GM12892 (cell line): ENCODE results near the gene TPD52L2.
"Not testable (repeated sequence)": the region's sequence is repeated elsewhere in the genome, so short reads cannot be mapped to it uniquely, and the experiment has no call there.

Source experiments
- DNase-seq: peaks from one replicate; pipeline ENCODE4 v3.0.0; 2011; ENCODE audit not compliant: insufficient read length
- FAIRE-seq: peaks from 2 replicates; lab custom pipeline; 2011; peaks lifted over from hg19 to GRCh38; lab: Jason Lieb, UNC
- POLR2A ChIP-seq: IDR thresholded peaks from 2 replicates; pipeline ENCODE4 v1.6.1; 2011; ENCODE audit warnings: low read depth, low read length, control low read depth
- POLR2AphosphoS5 ChIP-seq: IDR thresholded peaks from 2 replicates; pipeline ENCODE4 v1.6.1; 2011; ENCODE audit warnings: low read depth, low read length, control low read depth
- TAF1 ChIP-seq: IDR thresholded peaks from 2 replicates; pipeline ENCODE4 v1.6.1; 2011; ENCODE audit warnings: low read depth, mild to moderate bottlenecking, control low read depth, low read length, borderline replicate concordance

The TPD52L2 gene

DNA sequence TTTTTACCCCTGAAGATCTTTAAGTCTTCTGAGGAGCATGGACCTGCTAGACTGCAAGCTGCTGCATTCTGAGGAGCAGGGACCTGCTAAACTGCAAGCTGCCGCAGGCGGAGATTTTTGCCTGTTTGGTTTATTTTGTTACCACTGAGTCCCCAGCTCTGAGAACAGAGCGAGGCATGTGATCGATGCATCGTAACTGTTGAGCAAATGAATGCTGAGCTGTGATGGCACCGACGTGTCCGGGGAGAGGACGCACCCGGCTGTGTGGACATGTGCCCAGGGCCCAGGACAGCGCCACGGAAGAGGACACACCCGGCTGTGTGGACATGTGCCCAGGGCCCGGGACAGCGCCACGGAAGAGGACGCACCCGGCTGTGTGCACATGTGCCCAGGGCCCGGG, 54.1 kb downstream of the TPD52L2 start:
- FAIRE-seq: no peak
- TF ChIP-seq POLR2A: no peak
- no peak for TF ChIP-seq POLR2AphosphoS5
- no peak for TF ChIP-seq TAF1
- no peak for DNase-seq

DNA sequence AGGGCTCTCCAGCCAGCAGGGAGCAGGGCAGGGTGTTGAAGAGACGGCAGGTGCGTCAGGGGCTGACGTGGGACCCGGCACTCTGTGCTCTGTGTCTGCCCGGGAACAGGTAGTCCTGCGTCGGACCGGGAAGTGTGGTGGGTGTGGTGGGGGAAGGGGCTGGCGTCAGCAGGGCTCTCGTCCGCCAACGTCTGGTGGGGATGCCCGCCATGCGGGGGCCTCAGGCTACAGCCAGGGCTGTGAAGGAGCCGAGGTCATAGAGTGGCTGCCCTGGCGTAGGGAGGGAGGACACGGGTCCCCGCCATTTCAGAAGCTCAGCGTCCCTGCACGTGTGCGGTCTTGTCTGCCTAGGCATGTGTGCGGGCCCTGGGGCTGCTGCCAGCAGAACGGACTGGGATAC, 55.2 kb downstream of the TPD52L2 start:
- DNase-seq: no peak
- TF ChIP-seq POLR2A: no peak
- no peak for TF ChIP-seq POLR2AphosphoS5
- no peak for TF ChIP-seq TAF1
- FAIRE-seq: no peak

DNA sequence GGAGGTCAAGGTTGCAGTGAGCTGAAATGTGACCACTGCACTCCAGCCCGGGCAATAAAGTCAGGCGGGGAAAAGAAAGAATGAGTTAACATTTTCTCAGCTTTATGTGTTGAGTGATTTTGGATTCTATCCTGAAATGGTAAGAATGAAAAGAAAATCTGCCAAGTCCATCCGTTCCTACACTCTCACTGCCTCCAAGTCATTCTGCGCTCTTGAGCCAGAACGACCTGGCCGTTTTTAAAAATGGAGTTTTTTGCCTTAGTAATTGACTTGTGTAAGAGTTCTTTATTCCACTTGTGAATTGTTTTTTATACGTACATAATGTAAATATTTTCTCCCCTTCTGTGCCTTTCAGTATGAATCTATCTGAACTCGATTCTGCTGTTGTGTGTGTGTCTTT, 58.6 kb downstream of the TPD52L2 start:
- DNase-seq: no peak
- TF ChIP-seq POLR2A (no peak), TAF1 (no peak), POLR2AphosphoS5 (no peak)
- no peak for FAIRE-seq

GRCh38 chr20:63924241-63924640, 59.2 kb downstream of the TPD52L2 start:
- FAIRE-seq (no peak), DNase-seq (no peak)
- TF ChIP-seq POLR2AphosphoS5: no peak
- TF ChIP-seq POLR2A: no peak
- TF ChIP-seq TAF1: no peak

DNA sequence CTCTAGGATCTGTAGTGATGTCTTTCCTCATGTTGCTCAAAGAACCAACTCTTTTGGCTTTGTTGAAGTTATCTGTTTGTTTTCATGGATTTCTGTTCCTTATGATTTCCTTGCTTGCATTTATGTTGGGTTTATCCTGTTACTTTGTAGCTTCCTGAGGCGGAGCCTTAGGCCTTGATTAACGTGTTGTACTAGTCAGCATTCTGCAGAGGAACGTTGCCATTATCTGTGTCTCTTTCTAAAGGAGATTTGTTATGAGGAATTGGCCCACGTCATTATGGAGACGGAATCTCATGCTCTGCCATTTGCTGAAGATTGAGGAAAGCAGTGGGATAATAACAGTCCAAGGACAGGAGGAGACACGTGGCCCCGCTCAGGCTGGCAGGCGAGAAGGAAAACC, 61.2 kb downstream of the TPD52L2 start:
- no peak for FAIRE-seq

DNA sequence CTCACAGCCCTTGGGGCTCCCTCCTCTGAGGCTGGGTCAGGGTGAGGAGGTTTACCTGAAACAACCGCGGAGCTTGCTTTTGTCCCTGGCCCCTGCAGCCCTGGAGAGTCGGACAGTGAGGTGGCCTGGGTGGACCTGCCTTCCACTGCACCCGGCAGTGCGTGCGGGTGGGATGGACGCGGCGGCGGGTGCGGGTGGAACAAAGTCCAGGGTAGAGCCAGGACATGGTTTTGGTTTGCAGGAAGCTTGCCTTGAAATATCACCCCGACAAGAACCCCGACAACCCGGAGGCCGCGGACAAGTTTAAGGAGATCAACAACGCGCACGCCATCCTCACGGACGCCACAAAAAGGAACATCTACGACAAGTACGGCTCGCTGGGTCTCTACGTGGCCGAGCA, 64.0 kb downstream of the TPD52L2 start:
- TF ChIP-seq POLR2A (no peak), POLR2AphosphoS5 (no peak), TAF1 (no peak)
- no peak for DNase-seq
- FAIRE-seq: no peak

More for the DNA sequence above, 61.2 kb downstream of the TPD52L2 start:
- DNase-seq: no peak
- TF ChIP-seq POLR2A (no peak), POLR2AphosphoS5 (no peak), TAF1 (no peak)

GRCh38 chr20:63929473-63929883, 64.4 kb downstream of the TPD52L2 start:
- DNase-seq, FAIRE-seq: not testable (repeated sequence)

DNA sequence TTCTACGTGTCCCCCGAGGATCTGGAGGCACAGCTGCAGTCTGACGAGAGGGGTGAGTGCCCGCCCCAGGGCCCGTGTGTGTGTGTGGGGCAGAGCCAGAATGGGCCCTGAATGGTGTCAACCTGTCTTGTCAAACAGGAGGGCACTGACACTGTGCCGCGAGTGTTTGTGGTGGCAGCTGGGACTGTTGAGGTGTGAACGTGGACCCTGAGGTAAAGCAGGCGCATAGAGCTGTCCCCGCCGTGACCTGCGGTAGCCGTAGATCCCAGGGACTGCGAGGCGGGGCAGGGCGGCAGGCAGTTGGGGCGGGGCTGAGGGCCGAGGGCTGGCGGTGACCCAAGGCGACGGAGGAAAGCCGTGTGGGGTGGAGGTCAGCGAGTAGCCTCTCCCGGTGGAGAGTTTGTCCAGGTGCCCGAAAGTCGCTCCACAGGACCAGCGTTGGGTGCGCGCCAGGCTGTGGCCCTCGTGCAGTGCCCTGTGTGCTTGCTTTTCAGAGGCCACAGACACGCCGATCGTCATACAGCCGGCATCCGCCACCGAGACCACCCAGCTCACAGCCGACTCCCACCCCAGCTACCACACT, 66.0 kb downstream of the TPD52L2 start:
- TF ChIP-seq POLR2AphosphoS5 (no peak), POLR2A (no peak), TAF1 (no peak)
- FAIRE-seq (no peak), DNase-seq (no peak)

GRCh38 chr20:63931735-63932134, 66.7 kb downstream of the TPD52L2 start:
- FAIRE-seq (no peak), DNase-seq (no peak)
- TF ChIP-seq POLR2A: no peak

DNA sequence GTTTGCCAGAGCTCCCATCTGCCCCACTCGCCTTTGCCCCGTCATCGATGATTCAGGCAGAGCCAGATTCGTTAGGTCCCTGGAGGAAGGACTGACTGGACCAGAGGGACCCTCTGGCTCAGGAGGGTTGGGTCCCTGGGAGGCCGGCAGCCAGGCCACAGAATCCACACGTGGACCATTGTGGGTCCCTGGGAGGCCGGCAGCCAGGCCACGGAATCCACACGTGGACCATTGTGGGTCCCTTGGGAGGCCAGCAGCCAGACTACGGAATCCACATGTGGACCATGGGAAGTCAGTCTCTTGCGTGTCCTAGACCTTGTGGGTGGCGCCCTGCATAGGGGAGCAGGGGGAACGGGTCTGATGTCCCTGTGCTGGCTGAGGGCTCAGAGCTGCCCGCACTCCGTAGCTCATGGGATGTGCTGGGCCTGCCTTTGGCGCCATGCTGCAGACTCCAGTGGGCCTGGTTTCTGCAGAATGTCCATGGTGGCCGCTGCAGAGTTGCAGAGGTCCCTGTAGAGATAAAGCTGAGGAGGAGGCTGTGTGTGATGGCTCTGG, 67.6 kb downstream of the TPD52L2 start:
- no peak for FAIRE-seq
- no peak for TF ChIP-seq POLR2AphosphoS5
- TF ChIP-seq TAF1: no peak
- no peak for DNase-seq

DNA sequence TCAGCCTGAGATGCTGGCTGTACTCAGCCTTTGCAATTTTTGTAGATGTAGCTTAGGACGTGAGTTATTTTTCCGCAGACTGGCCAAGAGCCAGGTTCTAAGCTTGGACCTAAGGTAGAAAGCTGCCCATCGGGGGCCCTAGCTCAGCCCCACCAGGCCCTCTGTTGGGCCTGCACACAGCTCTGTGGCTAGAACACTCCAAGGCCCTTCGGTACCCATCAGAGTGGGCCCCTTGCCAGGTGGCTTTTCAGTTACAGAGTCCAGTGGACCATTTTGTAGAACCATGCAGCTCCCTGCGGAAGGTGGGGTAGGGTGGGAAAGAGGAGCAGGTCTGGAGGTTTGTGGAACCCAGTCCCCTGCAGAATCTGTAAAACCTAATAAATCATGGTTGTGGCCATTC, 68.6 kb downstream of the TPD52L2 start:
- no peak for FAIRE-seq

GRCh38 chr20:63934271-63935068, 69.4 kb downstream of the TPD52L2 start:
- TF ChIP-seq TAF1: no peak
- TF ChIP-seq POLR2AphosphoS5: no peak
- TF ChIP-seq POLR2A: no peak
- DNase-seq (no peak), FAIRE-seq (no peak)

More for the DNA sequence above, 68.6 kb downstream of the TPD52L2 start:
- TF ChIP-seq TAF1 (no peak), POLR2AphosphoS5 (no peak), POLR2A (no peak)
- no peak for DNase-seq

DNA sequence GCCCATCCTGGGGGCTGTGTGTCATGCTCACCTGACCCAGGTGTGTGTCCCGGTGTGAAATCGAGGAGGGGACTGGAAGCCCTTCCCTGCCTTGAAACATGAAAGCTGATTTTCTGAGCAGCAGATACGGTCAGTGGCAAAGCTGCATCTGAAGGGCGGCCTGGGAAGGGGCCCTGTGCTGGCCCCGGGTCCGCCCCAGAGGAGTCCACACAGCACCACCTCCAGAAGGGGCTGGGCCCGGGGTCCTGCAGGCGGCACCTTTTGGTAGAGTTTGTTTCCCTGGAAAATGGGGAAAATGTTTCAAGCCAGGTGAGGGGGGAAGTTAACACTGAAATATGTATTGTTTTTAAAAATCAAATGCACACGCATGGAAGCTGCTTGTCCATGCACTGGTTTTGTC, 70.4 kb downstream of the TPD52L2 start:
- FAIRE-seq (no peak), DNase-seq (no peak)
- TF ChIP-seq POLR2AphosphoS5 (no peak), POLR2A (no peak), TAF1 (no peak)
